Measurements from ENCODE around the gene GOLGA2.

- TF ChIP-seq POLR2A (IDR thresholded peaks at IDR 0.05), result no peak
- TF ChIP-seq CTCF (IDR thresholded peaks at IDR 0.05), result no peak
Observed at GRCh38 chr9:128297221-128297773, 21.5 kb upstream of the GOLGA2 start.

All from upper lobe of left lung (tissue), 4 donors.